Fibroblast of mammary gland (primary cell): ENCODE results near the gene MARCHF9.
"Not testable (repeated sequence)": the region's sequence is repeated elsewhere in the genome, so short reads cannot be mapped to it uniquely, and the experiment has no call there.

Source experiments
- DNase-seq: peaks from one replicate; pipeline ENCODE4 v3.0.0-alpha.2; 2010; ENCODE audit warnings: low read depth
- H3K4me3 ChIP-seq: 2 replicates; pipeline ENCODE4 v1.5.1; 2011; ENCODE audit warnings: low read depth, mild to moderate bottlenecking, low read length, moderate library complexity; ENCODE audit not compliant: control insufficient read depth
- CTCF ChIP-seq: conservative IDR thresholded peaks from 2 replicates; pipeline ENCODE4 v1.5.1; 2011; ENCODE audit warnings: low read depth, low read length, inconsistent platforms; ENCODE audit not compliant: control insufficient read depth, insufficient read depth

The MARCHF9 gene

GRCh38 chr12:57754411-57755193, at the start of gene MARCHF9:
Gene MARCHF9, plus strand, starts transcription at chr12:57755103. Its CDS starts 426 bp downstream, at chr12:57755529.
- peak within 1 kb of the TSS; percentile 39 for H3K4me3 ChIP-seq
- TF ChIP-seq CTCF, result no peak
- no peak for DNase-seq

GRCh38 chr12:57707250-57707649, 47.7 kb upstream of the MARCHF9 start:
- no peak for DNase-seq
- no peak for TF ChIP-seq CTCF
- no peak overlapping the region for H3K4me3 ChIP-seq

- TF ChIP-seq CTCF, result no peak
- no peak overlapping the region for H3K4me3 ChIP-seq
Measured at GRCh38 chr12:57708296-57708695, 46.6 kb upstream of the MARCHF9 start.

GRCh38 chr12:57712701-57713100, 42.2 kb upstream of the MARCHF9 start:
- no peak for TF ChIP-seq CTCF
- H3K4me3 ChIP-seq, result no peak overlapping the region
- DNase-seq, result no peak

More at GRCh38 chr12:57708296-57708695, 46.6 kb upstream of the MARCHF9 start:
- no peak for DNase-seq

- DNase-seq, result no peak
- no peak overlapping the region for H3K4me3 ChIP-seq
- no peak for TF ChIP-seq CTCF
Measured at GRCh38 chr12:57713209-57713608, 41.7 kb upstream of the MARCHF9 start.

- DNase-seq, result not testable (repeated sequence)
Measured at GRCh38 chr12:57715036-57715748, 39.7 kb upstream of the MARCHF9 start.

GRCh38 chr12:57715786-57716185, 39.1 kb upstream of the MARCHF9 start:
- no peak for TF ChIP-seq CTCF
- H3K4me3 ChIP-seq, result no peak overlapping the region
- no peak for DNase-seq

More at GRCh38 chr12:57715036-57715748, 39.7 kb upstream of the MARCHF9 start:
- H3K4me3 ChIP-seq, result not testable (repeated sequence)
